RPMI8226 (cell line): ENCODE results near the gene OSBPL6.
"Not testable (repeated sequence)": the region's sequence is repeated elsewhere in the genome, so short reads cannot be mapped to it uniquely, and the experiment has no call there.

Experiments
- DNase-seq: peaks from one replicate; pipeline ENCODE4 v3.0.0-alpha.2; 2015

OSBPL6 gene

DNA sequence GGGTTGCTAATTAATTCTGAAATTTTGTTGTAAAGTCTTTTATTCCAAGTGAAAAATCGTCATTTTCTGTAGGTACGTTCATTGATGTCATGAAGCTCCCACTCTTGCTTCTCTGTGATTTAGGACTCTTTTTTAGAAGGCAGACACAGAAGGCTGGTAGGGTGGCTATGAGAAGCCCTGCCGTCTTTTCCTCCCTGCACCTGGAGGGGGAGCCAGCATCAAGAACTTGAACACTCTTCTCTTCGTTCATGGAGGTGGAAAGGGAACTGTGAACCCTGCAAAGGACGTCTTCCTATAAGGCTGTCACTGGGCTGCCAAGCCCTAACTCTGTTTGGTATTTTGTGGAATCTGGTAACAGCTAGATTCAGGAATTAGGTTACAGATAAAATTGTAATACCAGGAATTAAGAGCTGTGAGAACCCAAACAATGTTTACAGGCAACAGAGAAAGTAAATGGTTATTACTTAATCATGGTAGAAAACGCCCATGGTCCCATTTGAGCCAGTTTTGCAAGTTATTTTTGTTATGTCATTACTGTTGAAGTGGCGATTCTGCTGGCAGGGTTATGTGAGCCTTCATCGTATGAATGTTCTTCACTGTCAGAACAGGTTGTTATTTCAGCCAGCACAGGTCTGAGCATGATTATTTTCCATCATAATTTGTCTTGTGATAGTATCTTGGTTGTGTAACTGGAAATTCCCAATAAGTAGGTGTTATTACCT, 112.2 kb downstream of the OSBPL6 start:
- DNase-seq, result peak; percentile 73

DNA sequence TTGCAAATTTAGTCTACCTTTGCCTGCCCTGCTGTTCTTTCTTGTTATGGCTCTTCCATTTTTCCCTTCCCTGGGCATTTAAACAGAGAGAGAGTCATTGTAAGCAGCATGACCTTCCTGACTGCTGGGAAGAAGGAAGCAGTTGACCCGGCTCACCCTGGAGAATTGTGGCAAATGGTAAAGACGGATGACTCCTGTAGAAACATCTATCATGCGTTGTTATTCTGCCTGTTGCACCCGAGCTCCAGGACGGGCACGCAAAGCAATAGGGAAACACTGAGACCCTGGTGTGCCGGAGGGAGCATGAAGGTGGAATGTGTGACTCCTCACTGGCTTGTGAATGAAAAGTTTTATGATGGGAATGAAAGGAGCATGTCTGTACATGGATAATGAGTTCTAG, 113.3 kb downstream of the OSBPL6 start:
- no peak for DNase-seq

- no peak for DNase-seq
Observed at GRCh38 chr2:178309541-178309940, 115.2 kb downstream of the OSBPL6 start.

- no peak for DNase-seq
Observed at GRCh38 chr2:178315078-178315477, 120.8 kb downstream of the OSBPL6 start.

- DNase-seq, result no peak
Observed at GRCh38 chr2:178315488-178315948, 121.2 kb downstream of the OSBPL6 start.

DNA sequence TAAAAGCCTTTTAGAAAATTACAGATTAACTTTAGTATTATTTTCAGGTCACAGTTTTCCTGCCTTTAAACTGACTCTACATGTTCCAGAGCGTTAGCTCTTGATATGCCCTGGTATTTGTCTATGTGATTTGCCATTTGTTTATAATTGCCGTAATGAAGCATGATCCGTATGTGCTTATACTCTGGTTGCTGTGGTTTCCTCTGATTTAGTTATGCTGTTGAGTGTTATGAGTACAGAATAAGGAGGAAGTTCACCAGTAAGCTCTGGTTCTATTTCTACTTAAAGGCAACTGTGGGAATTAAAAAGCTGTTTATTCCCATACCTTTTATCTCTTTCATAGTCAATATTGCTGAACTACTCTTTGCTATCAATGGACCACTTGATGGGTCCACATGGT, 123.5 kb downstream of the OSBPL6 start:
- DNase-seq, result no peak

- DNase-seq, result no peak
Observed at GRCh38 chr2:178320011-178320585, 125.8 kb downstream of the OSBPL6 start.

- no peak for DNase-seq
Observed at GRCh38 chr2:178322068-178322467, 127.8 kb downstream of the OSBPL6 start.

- not testable (repeated sequence) for DNase-seq
Observed at GRCh38 chr2:178323331-178323730, 129.0 kb downstream of the OSBPL6 start.

DNA sequence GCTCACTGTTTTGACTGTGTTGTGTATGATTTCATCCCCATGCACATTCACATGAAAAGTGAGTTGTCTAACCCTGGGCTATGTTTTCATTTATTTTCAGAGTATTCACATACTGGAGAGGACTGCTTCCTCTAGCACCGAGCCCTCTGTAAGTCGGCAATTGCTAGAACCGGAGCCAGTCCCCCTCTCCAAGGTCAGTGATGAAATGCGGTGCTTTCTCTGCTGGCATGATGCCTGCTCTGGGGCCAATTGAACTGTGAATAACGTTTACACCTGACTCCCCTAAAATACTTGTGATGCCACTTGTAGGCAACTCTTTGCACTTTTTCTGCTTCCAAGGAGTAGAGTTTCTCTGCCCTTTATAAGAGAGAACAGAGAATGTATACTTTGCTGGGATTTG, 129.8 kb downstream of the OSBPL6 start:
- DNase-seq, result peak; percentile 36

DNA sequence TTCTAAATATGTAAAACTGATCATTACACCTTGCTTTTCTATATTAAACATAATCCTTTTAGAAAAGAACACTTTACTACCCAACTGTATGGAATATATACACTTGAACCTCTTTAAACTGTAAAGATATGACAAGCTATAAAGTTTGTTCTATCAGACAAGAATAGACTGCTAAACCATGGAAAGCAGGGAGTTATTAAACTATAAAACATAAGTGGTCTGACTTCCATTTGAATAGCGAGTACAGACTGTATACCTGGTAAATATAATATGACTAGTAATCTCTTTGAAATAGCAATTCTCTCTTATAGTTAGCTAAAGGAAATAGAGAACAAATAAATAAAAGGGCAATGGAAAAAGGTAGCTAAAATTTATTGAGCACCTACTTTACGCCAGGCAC, 131.0 kb downstream of the OSBPL6 start:
- DNase-seq, result no peak

DNA sequence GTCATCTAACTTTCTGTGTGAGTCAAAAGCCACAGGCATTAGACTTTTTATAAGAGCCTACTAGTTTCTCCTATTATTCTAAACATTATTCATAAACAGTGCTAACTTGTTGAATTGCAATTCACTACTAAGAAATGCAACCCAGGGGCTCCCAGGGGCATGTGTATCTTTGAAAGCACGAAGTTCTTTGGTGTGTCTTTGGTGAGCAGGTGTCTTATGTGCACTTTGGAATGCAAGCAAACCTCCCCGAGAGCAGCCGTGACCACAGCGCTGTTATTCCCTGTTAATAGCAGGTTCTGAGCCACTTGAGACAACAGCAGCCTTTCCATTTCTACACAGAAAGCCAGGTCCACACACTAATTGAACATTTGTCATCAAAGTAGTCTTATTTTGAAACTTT, 133.2 kb downstream of the OSBPL6 start:
- DNase-seq, result peak; percentile 65

- DNase-seq, result peak; percentile 17
Observed at GRCh38 chr2:178328037-178328436, 133.7 kb downstream of the OSBPL6 start.

- DNase-seq, result peak; percentile 4
Observed at GRCh38 chr2:178330175-178331017, 136.1 kb downstream of the OSBPL6 start.

GRCh38 chr2:178331474-178332432, 137.4 kb downstream of the OSBPL6 start:
- no peak for DNase-seq

- no peak for DNase-seq
Observed at GRCh38 chr2:178333851-178334250, 139.5 kb downstream of the OSBPL6 start.

GRCh38 chr2:178335230-178335629, 140.9 kb downstream of the OSBPL6 start:
- DNase-seq, result no peak

- DNase-seq, result no peak
Observed at GRCh38 chr2:178344121-178344520, 149.8 kb downstream of the OSBPL6 start.

DNA sequence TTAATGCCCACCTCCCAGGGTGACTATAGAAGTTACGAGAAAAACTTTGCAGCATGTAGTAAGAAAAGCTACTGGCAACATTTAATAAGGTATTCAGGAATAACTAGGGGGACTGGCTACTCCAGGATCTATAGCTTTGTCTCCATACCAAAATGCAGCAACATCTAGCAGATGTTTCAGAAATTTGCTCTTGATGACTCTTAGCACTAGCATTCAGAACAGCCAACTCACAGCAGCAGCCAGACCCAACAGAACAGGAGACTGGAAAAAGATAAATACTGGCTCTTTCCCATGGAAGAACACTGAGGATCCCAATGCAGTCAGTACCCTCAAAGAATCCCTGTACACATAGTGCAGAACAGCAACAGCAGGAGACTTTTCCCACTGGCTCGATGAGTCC, 151.6 kb downstream of the OSBPL6 start:
- no peak for DNase-seq

GRCh38 chr2:178350051-178350450, 155.7 kb downstream of the OSBPL6 start:
- no peak for DNase-seq

- DNase-seq, result not testable (repeated sequence)
Observed at GRCh38 chr2:178357704-178358103, 163.4 kb downstream of the OSBPL6 start.

- no peak for DNase-seq
Observed at GRCh38 chr2:178359192-178359912, 165.0 kb downstream of the OSBPL6 start.
